HEK293T (cell line): ENCODE data around the gene APOB.

Source experiments
- ARNT ChIP-seq: fragments of 450-650 bp; IDR thresholded peaks from 2 replicates; pipeline ENCODE4 v1.6.1; 2017; ENCODE audit warnings: mild to moderate bottlenecking
- BHLHE40 ChIP-seq: fragments of 450-650 bp; IDR thresholded peaks from 2 replicates; pipeline ENCODE4 v1.6.1; 2016; ENCODE audit warnings: mild to moderate bottlenecking, moderate library complexity, borderline replicate concordance
- CTBP1 ChIP-seq: fragments of 450-650 bp; IDR thresholded peaks from 2 replicates; pipeline ENCODE4 v1.6.1; 2016; ENCODE audit warnings: borderline replicate concordance
- FOXA1 ChIP-seq: fragments of 450-650 bp; IDR thresholded peaks from 2 replicates; pipeline ENCODE4 v1.6.1; 2016; ENCODE audit warnings: mild to moderate bottlenecking
- FOXK2 ChIP-seq: fragments of 450-650 bp; IDR thresholded peaks from 2 replicates; pipeline ENCODE4 v1.6.1; 2016; ENCODE audit warnings: mild to moderate bottlenecking
- FOXM1 ChIP-seq: fragments of 450-650 bp; IDR thresholded peaks from 2 replicates; pipeline ENCODE4 v1.6.1; 2017; ENCODE audit warnings: mild to moderate bottlenecking, borderline replicate concordance
- LEF1 ChIP-seq: fragments of 450-650 bp; IDR thresholded peaks from 2 replicates; pipeline ENCODE4 v1.6.1; 2017; ENCODE audit warnings: mild to moderate bottlenecking, borderline replicate concordance
- SP1 ChIP-seq: fragments of 450-650 bp; IDR thresholded peaks from 2 replicates; pipeline ENCODE4 v1.6.1; 2017
- ZNF384 ChIP-seq: fragments of 450-650 bp; IDR thresholded peaks from 2 replicates; pipeline ENCODE4 v1.6.1; 2016
- TF ChIP-seq, protein P1 (sequence below): fragments of 450-650 bp; IDR thresholded peaks from 2 replicates; pipeline ENCODE4 v1.6.1; 2016

DNA sequence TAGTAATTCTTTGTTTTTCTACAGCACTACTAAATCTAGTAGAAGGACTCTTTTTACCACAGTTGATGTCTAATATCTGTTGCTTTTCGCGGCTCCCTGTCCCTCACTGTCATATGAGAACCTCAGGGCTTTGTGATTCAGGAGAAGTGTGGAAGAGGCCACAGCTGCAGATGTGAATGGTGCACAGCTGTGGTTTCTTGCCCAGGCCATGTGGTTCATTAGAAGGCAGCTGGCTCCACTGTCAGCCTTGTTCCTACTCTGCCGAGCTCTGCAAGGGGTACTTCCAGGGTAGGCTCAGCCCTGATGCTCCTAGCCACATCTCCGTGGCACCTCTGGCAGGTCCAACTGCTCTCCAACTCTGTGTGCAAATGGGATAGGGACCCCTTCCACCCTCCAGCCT is 83.9 kb downstream of the APOB start:
- TF ChIP-seq BHLHE40 (no peak), ARNT (no peak), CTBP1 (no peak), ZNF384 (no peak), LEF1 (no peak), FOXA1 (no peak), FOXM1 (no peak), FOXK2 (no peak), SP1 (no peak)
- TF ChIP-seq, protein P1, sequence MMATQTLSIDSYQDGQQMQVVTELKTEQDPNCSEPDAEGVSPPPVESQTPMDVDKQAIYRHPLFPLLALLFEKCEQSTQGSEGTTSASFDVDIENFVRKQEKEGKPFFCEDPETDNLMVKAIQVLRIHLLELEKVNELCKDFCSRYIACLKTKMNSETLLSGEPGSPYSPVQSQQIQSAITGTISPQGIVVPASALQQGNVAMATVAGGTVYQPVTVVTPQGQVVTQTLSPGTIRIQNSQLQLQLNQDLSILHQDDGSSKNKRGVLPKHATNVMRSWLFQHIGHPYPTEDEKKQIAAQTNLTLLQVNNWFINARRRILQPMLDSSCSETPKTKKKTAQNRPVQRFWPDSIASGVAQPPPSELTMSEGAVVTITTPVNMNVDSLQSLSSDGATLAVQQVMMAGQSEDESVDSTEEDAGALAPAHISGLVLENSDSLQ, result no peak
